ENCODE data around the gene DDX47.
"Not testable (repeated sequence)": the region's sequence is repeated elsewhere in the genome, so short reads cannot be mapped to it uniquely, and the experiment has no call there.

The DDX47 gene

DNA sequence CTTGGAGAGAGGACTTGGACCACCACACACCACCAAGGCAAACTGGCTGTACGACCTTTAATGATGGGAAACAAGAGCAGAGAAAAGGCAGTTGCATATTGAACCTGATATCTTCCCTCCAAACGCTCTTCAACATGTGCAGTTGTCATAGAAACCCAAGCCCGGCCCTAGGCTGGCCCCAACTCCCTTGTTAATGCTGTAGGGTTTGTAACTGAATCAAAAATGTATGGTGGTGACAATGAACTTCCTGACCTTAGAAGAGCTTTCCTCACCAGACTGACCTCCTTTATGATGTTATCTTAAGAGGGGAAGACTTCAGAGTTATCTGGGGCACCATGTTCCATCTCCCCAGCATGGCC lies 15.4 kb upstream of the DDX47 start:
- no peak for DNase-seq

- no peak for DNase-seq
These were observed 14.7 kb upstream of the DDX47 start for GRCh38 chr12:12798480-12798879.

GRCh38 chr12:12799163-12799920 lies 13.8 kb upstream of the DDX47 start:
- DNase-seq, result no peak

GRCh38 chr12:12800406-12801180 lies 12.6 kb upstream of the DDX47 start:
- DNase-seq, result no peak

DNA sequence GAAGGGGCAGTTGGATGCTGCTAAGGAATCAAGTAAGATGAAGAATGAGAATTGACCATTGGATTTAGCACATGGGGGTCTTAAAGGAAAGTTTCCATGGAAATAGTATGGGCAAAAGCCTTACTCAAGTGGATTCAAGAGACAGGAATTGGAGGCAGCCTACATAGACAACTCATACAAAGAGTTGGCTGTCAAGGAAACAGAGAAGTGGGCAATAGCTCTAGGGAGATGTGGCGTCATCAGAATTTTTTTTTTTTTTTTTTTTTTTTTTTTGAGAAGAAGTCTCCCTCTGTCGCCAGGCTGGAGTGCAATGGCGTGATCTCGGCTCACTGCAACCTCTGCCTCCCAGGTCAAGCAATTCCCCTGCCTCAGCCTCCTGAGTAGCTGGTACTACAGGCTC lies 11.5 kb upstream of the DDX47 start:
- not testable (repeated sequence) for DNase-seq

DNA sequence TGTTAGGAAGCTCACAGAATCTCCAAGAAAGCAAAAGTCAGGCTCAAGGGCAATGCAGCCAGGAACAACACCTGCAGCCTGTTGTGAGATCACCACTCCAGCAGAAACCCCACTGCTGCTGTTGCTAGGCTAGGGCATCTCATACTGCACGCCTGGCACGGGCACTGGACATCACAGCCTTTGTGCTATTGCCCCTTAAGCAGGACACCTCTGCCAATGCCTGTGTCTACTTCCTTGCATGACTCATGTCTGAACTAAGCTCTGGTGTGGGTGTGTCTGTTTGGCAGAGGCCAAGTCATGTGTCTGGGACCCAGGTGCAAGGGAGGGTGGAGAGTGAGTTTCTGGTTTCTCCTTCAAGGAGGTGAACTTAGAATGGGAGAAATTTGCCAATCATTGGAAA lies 10.0 kb upstream of the DDX47 start:
- DNase-seq, result peak; percentile 32 to 54

GRCh38 chr12:12804011-12804410 lies 9.1 kb upstream of the DDX47 start:
- no peak for DNase-seq

DNA sequence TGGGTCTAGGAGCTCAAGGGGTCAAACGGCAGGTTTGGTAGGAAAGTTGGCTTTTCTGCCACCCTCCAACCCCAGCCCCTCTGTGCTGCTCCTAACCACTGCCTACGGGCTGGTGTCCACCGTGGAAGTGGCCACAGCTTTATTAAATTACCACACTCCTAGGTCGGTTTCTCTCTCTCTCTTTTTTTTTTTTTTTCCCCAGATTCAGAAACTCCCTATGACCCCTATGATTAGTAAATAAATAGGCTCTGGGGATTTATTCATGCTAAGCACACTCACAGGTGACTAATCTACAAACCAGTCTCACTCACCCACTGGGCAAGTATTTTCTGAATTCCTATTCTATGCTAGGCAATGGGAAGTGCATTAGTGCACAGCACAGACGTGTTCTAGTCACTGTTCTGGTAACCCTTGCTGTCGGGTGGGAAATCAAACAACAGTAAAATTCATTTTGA lies 8.7 kb upstream of the DDX47 start:
- DNase-seq, result no peak

GRCh38 chr12:12806784-12807516 lies 6.2 kb upstream of the DDX47 start:
- DNase-seq, result no peak

GRCh38 chr12:12807517-12807903 lies 5.6 kb upstream of the DDX47 start:
- DNase-seq, result not testable (repeated sequence)

DNA sequence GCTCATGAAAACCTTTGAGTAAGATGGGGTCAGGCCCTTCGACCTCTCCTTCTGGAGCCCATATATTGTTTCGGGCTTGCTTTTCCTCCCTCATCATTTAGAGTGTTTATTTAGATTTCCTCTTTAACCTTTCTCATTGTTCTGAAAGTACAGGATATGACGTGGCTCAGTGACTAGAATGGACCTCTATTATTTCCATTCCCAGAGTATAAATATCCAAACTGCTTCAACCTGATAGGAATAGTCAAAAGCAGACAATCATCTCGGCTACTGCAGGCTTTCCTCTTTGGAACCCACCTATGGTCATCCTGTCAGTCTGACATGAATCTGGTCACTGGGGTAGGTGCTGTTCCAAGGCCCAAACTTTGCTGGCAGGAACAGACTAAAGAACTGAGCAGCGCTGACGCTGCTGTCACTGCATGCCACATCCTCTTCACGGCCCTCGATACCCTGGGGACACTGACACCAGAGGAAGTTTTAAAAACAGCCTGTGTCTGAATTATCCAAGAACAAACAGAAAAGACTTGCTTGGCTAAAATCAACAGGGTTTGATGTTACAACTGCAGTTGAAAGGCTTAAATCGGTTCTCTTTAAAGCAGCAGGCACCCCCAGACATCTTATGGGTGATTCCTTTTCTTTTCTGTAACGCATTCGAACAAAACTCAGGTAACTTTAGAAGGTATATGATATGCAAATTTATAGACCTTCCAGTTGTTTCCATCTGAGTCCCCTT lies 5.0 kb upstream of the DDX47 start:
- DNase-seq, result peak; percentile 36 to 47

- DNase-seq, result no peak
These were observed 2.6 kb upstream of the DDX47 start for GRCh38 chr12:12810553-12811021.

DNA sequence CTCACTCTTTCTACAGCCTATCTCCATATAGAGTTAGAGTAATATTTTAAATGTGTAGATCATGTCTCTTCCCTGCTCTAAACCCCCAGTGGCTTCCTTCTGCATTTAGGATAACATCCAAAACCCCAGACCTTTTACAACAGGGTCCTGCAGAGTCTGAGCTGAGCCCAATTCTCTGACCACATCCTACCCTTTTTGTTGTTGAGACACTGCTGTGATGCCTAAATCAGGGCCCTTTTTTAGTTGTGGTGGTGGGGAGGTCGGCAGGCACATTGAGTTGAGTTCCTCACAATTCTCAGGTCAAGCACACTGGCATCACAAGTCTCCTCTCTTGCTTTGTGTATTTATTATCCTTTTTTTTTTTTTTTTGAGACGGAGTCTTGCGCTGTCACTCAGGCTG lies 1.8 kb upstream of the DDX47 start:
- no peak for DNase-seq

GRCh38 chr12:12812174-12812573 lies 972 bp upstream of the DDX47 start:
- no peak for DNase-seq

DNA sequence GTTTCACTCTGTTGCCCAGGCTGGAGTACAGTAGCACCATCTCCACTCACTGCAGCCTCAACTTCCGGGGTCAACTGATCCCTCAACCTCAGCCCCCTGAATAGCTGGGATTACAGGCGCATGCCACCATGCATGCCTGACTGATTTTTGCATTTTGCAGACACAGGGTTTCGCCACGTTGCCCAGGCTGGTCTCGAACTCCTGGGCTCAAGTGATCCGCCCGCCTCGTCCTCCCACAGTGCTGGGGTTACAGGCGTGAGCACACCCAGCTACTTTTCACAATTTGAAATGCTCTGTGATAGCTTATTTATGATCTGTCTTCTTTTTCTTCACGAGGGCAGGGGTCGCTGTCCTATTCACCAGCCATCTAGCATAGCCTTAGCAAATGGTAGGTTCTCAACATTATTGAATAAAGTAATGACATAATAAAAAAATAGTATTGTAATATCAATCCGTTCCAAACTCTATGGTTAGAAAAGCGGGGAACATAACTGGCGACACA lies 477 bp upstream of the DDX47 start:
- no peak for DNase-seq

DNA sequence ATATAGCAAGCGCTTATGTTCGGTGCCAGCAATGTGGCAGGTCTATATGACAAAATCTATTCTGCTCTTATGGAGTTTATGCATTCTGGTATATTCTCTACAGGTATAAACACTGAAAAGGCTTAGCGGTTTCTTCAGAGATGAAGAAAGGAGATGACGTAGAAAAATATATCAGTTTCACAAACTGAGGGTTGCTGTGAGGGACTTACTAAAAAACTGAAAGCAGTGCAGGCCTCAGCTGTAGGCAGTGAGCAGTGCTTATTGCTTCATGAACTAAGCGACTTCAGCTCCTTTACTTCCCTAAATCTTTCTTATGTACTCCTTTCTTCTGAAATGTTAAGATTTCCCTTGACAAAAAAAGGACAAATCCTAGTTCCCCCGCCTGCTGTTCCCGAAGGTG lies 4.5 kb downstream of the DDX47 start:
- no peak for DNase-seq

- DNase-seq, result no peak
These were observed 5.6 kb downstream of the DDX47 start for GRCh38 chr12:12818701-12819100.

DNA sequence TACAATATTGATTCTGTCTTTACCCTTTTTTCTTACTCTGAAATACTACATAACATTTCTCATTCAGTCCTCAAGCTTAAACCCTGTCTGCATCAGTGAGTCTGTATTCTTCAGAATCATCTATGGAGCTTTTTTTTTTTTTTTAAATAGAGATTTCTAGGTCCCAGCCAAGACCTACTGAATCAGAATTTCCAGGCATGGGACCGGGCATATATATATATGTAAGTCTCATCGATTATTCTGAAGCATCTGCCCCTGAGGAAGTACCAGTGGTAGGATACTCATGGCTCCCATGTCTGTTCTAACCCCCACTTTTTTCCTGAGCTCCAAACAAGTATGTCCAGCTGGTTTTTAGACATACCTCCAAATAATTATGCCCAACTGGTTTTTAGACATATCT lies 6.1 kb downstream of the DDX47 start:
- DNase-seq, result no peak

DNA sequence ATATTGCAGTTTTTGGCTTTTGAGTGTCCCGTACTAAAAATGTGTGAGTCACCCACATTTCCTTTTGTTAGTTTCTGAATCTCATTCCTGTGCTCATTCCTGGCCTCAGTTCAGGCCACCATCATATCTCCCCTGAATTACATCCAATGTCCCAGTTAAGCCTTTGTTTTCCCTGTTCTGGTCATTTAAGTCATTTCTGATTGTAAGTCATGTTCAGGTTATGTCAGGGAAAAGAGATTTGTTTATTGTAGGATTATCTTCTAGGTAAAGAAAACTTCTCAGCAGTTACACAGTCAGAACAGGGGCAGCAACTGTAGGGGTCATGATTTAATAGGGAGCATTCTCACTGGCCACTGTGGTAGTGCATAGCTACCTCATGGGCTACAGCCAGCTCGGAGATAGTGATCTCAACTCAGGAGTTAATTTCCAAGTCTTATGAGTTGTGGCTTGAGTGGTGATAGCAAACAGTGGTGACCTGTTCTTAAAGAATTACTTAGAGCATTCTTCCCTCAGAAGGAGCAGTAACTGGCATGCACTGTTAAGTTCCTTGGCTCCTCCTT lies 6.7 kb downstream of the DDX47 start:
- DNase-seq, result no peak

DNA sequence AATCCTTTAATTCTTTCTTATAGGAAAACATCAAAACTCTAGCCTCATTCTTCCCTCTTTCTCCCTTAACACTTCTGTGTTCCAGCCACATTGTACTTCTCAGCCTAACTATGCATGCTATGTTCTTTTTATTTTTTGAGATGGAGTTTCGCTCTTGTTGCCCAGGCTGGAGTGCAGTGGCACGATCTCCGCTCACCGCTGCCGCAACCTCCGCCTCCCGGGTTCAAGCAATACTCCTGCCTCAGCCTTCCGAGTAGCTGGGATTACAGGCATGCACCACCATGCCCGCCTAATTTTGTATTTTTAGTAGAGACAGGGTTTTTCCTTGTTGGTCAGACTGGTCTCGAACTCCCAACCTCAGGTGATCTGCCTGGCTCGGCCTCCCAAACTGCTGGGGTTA lies 7.2 kb downstream of the DDX47 start:
- not testable (repeated sequence) for DNase-seq

GRCh38 chr12:12821975-12822374 lies 8.8 kb downstream of the DDX47 start:
- no peak for DNase-seq

DNA sequence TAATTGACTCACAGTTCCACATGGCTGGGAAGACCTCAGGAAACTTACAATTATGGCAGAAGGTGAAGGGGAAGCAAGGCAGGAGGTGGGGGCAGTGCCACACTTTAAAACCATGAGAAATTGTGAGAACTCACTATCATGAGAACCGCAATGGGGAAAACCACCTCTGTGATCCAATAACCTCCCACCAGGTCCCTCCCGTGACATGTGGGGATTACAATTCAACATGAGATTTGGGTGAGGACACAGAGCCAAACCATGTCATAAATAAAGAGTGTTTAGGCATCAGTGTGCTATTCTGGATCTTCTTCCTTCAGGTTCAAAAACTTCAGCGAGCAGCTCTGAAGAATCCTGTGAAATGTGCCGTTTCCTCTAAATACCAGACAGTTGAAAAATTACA lies 9.7 kb downstream of the DDX47 start:
- no peak for DNase-seq

Measured in stimulated activated CD4-positive, alpha-beta T cell treated with anti-CD3 and anti-CD28 coated beads, Interleukin-2, amount 100 ng/mL, for 24 hours (primary cell).